Erythroblast (primary cell): ENCODE results near the gene PSKH1.

Source experiments
- GATA1 ChIP-seq: IDR thresholded peaks from 2 replicates; pipeline ENCODE4 v1.6.1; 2011; ENCODE audit warnings: low read depth, mild to moderate bottlenecking, control low read depth, low read length, moderate library complexity
- POLR2A ChIP-seq: IDR thresholded peaks from 2 replicates; pipeline ENCODE4 v1.6.1; 2011; ENCODE audit warnings: mild to moderate bottlenecking, low read length

DNA sequence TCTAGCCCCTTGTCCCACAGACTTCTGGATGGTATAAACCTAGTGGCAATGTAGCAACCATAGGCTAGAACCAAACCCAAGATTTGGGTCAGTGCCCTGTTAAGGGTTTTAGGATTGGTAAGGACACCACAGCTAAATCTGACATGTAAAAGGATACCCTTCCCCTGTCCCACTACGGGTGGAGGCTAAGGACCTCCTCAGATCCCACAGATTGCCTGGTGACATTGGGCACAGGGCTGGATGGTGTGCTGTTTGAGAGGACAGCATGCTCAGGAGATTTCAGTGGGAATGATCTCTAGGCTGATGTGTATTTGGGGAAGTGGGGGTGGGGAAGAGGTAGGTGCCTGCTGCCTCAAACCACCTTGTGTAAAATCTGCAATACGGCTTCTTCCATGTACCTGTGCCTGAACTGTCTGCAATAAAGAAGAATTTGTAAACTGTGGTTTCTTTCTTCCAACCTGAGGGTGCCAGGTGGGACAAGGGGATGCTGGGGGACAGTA is 20.9 kb upstream of the PSKH1 start:
- TF ChIP-seq POLR2A (no peak), GATA1 (no peak)
